K562 (cell line): ENCODE data around the gene ERP44. TPM values are rescaled to one million over a fixed set of nuclear protein-coding genes. Genes with fewer than 3 reads are reported as not detected.

Experiments used
- ATAC-seq: fragments of 200-7000 bp; cut with Tn5 transposase; 3 replicates; pipeline ENCODE4 v1.9.1; 2020; ENCODE audit warnings: moderate library complexity
- BruUV-seq: library from RNA; stranded (reverse); fragments of 400-500 nt; replicated peaks from 2 replicates; lab custom pipeline; 2021; lab: Mats Ljungman, UMichigan
- CTCF ChIA-PET: fragments of 300-600 bp; formaldehyde crosslinking; extraction: SDS; loops from one replicate; lab custom pipeline; 2021; ENCODE audit warnings: low intra/inter-chr PET ratio; lab: Yijun Ruan, JAX
- POLR2A ChIA-PET: fragments of 300-600, 350-650 bp; sonication (Branson Sonifier 250); formaldehyde crosslinking; extraction: SDS; loops from one replicate; lab custom pipeline; 2021; ENCODE audit warnings: antibody characterized with exemption, inconsistent platforms; lab: Yijun Ruan, JAX
- DNase-seq, 4 experiments: peaks; one replicate each; pipeline versions ENCODE4 v3.0.0 to v3.0.0-alpha.2; 2011 to 2018; ENCODE audit warnings: low spot score in 3 of 4, mixed read lengths in 3 of 4; ENCODE audit errors: extremely low read depth in 1 of 4
- FAIRE-seq: peaks from 2 replicates; lab custom pipeline; 2011; peaks lifted over from hg19 to GRCh38; lab: Jason Lieb, UNC
- H2AFZ ChIP-seq: 2 replicates; pipeline ENCODE4 v1.6.0; 2011; ENCODE audit warnings: low read depth, low read length, control low read depth, inconsistent platforms
- H3K27ac ChIP-seq: fragments of 200-600 bp; 3 replicates; pipeline ENCODE4 v1.8.0; 2011; ENCODE audit warnings: low read depth, mild to moderate bottlenecking, control low read depth, inconsistent platforms, low read length, moderate library complexity, mixed read lengths; ENCODE audit errors: extremely low read depth
- H3K27me3 ChIP-seq, 2 experiments: fragments of 300-600 bp in 1 of 2; 2 replicates in 1 of 2; 3 replicates in 1 of 2; pipeline versions ENCODE4 v1.6.0 to v1.8.0; 2011; ENCODE audit warnings: inconsistent platforms in 2 of 2, low read length in 2 of 2, mild to moderate bottlenecking in 1 of 2, mixed read lengths in 1 of 2, moderate library complexity in 1 of 2; ENCODE audit not compliant: control insufficient read depth in 2 of 2, insufficient read depth in 2 of 2
- H3K36me3 ChIP-seq: fragments of 300-600 bp; 3 replicates; pipeline ENCODE4 v1.8.0; 2011; ENCODE audit warnings: mild to moderate bottlenecking, low read length, inconsistent platforms; ENCODE audit not compliant: control insufficient read depth, insufficient read depth
- H3K4me1 ChIP-seq, 2 experiments: fragments of 200-600 bp in 1 of 2; replicated peaks in 1 of 2; 2 replicates in 1 of 2; 3 replicates in 1 of 2; pipeline versions ENCODE4 v1.5.1 to v1.8.0; 2011; ENCODE audit warnings: inconsistent platforms in 2 of 2, low read length in 2 of 2, mild to moderate bottlenecking in 1 of 2, mixed read lengths in 1 of 2, moderate library complexity in 1 of 2; ENCODE audit not compliant: control insufficient read depth in 2 of 2, insufficient read depth in 2 of 2
- H3K4me2 ChIP-seq: 2 replicates; pipeline ENCODE4 v1.6.1; 2011; ENCODE audit warnings: low read length, control low read depth, inconsistent platforms, mixed read lengths; ENCODE audit not compliant: insufficient read depth
- H3K4me3 ChIP-seq: fragments of 200-600 bp; sonication (generic), shearing (Covaris generic); 2 replicates; pipeline ENCODE4 v1.5.1; 2016; ENCODE audit warnings: control low read depth, inconsistent platforms
- H3K79me2 ChIP-seq: fragments of 200-600 bp; 3 replicates; pipeline ENCODE4 v1.8.0; 2011; ENCODE audit warnings: low read length, inconsistent platforms; ENCODE audit not compliant: control insufficient read depth, insufficient read depth
- H3K9ac ChIP-seq, 2 experiments: 2 replicates each; pipeline versions ENCODE4 v1.6.0 to v1.6.1; 2011; ENCODE audit warnings: low read depth in 2 of 2, low read length in 2 of 2, control low read depth in 1 of 2, inconsistent platforms in 1 of 2, mild to moderate bottlenecking in 1 of 2, mixed read lengths in 1 of 2; ENCODE audit not compliant: insufficient read depth in 1 of 2
- H3K9me1 ChIP-seq: one replicate; pipeline ENCODE4 v1.6.0; 2011; ENCODE audit warnings: inconsistent platforms, mild to moderate bottlenecking, low read length, moderate library complexity; ENCODE audit not compliant: control insufficient read depth, insufficient read depth
- H3K9me3 ChIP-seq: replicated peaks from 2 replicates; pipeline ENCODE4 v1.5.1; 2011; ENCODE audit warnings: low read depth, low read length, inconsistent platforms; ENCODE audit not compliant: control insufficient read depth, insufficient read depth
- H4K20me1 ChIP-seq: replicated peaks from 2 replicates; pipeline ENCODE4 v1.6.1; 2011; ENCODE audit warnings: low read length, inconsistent platforms, mixed read lengths; ENCODE audit not compliant: control insufficient read depth, insufficient read depth
- CHD2 ChIP-seq: IDR thresholded peaks from 2 replicates; pipeline ENCODE4 v1.6.1; 2011; ENCODE audit warnings: low read depth, low read length
- EP300 ChIP-seq: IDR thresholded peaks from 2 replicates; pipeline ENCODE4 v1.6.1; 2012; ENCODE audit warnings: low read length, improper control_type of control experiment
- PML ChIP-seq: IDR thresholded peaks from 2 replicates; pipeline ENCODE4 v1.6.1; 2012; ENCODE audit warnings: low read length, inconsistent platforms
- SMAD4 ChIP-seq: fragments of 250-450 bp; sonication (Bioruptor Pico); conservative IDR thresholded peaks from 2 replicates; pipeline ENCODE4 v1.8.0; 2021; ENCODE audit warnings: inconsistent platforms, mild to moderate bottlenecking, moderate library complexity
- TAL1 ChIP-seq: fragments of 450-650 bp; IDR thresholded peaks from 2 replicates; pipeline ENCODE4 v1.6.1; 2016; ENCODE audit warnings: mild to moderate bottlenecking
- TEAD4 ChIP-seq, 2 experiments: sonication (generic) in 1 of 2; formaldehyde crosslinking in 1 of 2; IDR thresholded peaks; 2 replicates each; pipeline versions ENCODE4 v1.6.1 to v1.8.0; 2012 to 2022; ENCODE audit warnings: borderline replicate concordance in 1 of 2, inconsistent platforms in 1 of 2, low read length in 1 of 2, mild to moderate bottlenecking in 1 of 2, missing genetic modification reagents in 1 of 2
- ZNF324 ChIP-seq: fragments of 250-450 bp; sonication (Bioruptor Pico); IDR thresholded peaks from 2 replicates; pipeline ENCODE4 v1.4.0; 2020; ENCODE audit warnings: mild to moderate bottlenecking
- WGBS: fragments of 100-300 bp; shearing (Covaris generic); methylation state at CpG from one replicate; pipeline ENCODE4 v1.1.6; 2016; ENCODE audit warnings: low coverage, mixed read lengths; ENCODE audit not compliant: insufficient coverage; ENCODE audit errors: missing lambda C conversion rate; 5-methylcytosine and 5-hydroxymethylcytosine counted together
- in situ Hi-C: fragments of 300-500 bp; cut with MboI; formaldehyde crosslinking; loops from 4 replicates; pipeline ENCODE4 v1.15.0; 2018; ENCODE audit warnings: inconsistent platforms, mixed read lengths
- intact Hi-C: fragments of 100-400 bp; cut with micrococcal nuclease; formaldehyde crosslinking; loops from 2 replicates; pipeline ENCODE4 v1.14.2; 2022
- polyA plus RNA-seq, 8 experiments: library from polyadenylated mRNA; depleted of rRNA in 4 of 8; stranded (reverse) in 5 of 8; unstranded in 3 of 8; fragments of >200 nt; fragmentation: Nextera tagmentation in 2 of 8; fragmentation: Illumina TruSeq in 1 of 8; extraction: Ambion mirVana in 2 of 8; extraction: Trizol in 1 of 8; gene quantifications; 2 replicates each; pipeline versions ENCODE4 v1.2.1 to v1.2.3, GENCODE V29; 2011 to 2014; ENCODE audit warnings: inconsistent platforms in 1 of 8, missing spikeins in 1 of 8
- total RNA-seq, 7 experiments: library from RNA; depleted of rRNA in 6 of 7; stranded (reverse); fragments of >200 nt in 6 of 7; fragmentation: Illumina TruSeq in 2 of 7; extraction: Trizol in 2 of 7; gene quantifications; 2 replicates each; pipeline versions ENCODE4 v1.2.1 to v1.2.3, GENCODE V29; 2011 to 2021; ENCODE audit warnings: low replicate concordance in 1 of 7
- TF ChIP-seq, protein P1 (sequence below): IDR thresholded peaks from 2 replicates; pipeline ENCODE4 v1.6.1; 2014; ENCODE audit warnings: antibody characterized with exemption
- TF ChIP-seq, protein P2 (sequence below), 2 experiments: fragments of 450-650 bp in 1 of 2; sonication (generic) in 1 of 2; formaldehyde crosslinking in 1 of 2; IDR thresholded peaks; 2 replicates each; pipeline versions ENCODE4 v1.7.1 to v1.9.0; 2016 to 2022; ENCODE audit warnings: inconsistent platforms in 1 of 2, mild to moderate bottlenecking in 1 of 2, missing genetic modification reagents in 1 of 2

The ERP44 gene
- total and polyA plus RNA-seq, 9 of the 15 experiments (the other 6 are each of a cell fraction or from before 2014, with no cell fraction given) = 9.2 to 23.4 (median 13.6) TPM

DNA sequence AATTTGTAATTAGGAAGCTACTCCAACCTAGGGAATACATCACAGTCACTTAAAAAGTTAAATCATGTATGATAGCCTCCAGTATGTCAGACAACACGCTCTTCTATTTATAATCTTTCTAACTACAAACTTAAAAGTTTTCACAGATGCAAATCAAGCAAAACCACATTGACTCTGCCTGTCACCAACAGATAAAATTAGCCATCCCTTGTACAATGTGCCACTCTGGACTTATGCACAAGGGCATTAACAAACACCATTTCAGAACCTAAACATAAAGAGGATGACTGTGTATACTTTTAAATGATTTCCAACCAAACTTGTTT is 14.7 kb downstream of the ERP44 start (continued):
- TF ChIP-seq, protein P1, sequence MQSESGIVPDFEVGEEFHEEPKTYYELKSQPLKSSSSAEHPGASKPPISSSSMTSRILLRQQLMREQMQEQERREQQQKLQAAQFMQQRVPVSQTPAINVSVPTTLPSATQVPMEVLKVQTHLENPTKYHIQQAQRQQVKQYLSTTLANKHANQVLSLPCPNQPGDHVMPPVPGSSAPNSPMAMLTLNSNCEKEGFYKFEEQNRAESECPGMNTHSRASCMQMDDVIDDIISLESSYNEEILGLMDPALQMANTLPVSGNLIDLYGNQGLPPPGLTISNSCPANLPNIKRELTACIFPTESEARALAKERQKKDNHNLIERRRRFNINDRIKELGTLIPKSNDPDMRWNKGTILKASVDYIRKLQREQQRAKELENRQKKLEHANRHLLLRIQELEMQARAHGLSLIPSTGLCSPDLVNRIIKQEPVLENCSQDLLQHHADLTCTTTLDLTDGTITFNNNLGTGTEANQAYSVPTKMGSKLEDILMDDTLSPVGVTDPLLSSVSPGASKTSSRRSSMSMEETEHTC = no peak
- no peak for TF ChIP-seq SMAD4 (CRISPR knock-in tag)
- TF ChIP-seq PML = peak; percentile 34; the same call in 1 of the 2 replicates
- TF ChIP-seq TEAD4 (IDR thresholded peaks at IDR 0.05; ENCODE audit: low read length) = peak; percentile 75
- TF ChIP-seq TEAD4 (CRISPR knock-in tag; IDR thresholded peaks at IDR 0.05; ENCODE audit: borderline replicate concordance) = no peak
- peak; percentile 66 for TF ChIP-seq TAL1
- TF ChIP-seq EP300 = peak; percentile 46; the same call in 1 of the 2 replicates

DNA sequence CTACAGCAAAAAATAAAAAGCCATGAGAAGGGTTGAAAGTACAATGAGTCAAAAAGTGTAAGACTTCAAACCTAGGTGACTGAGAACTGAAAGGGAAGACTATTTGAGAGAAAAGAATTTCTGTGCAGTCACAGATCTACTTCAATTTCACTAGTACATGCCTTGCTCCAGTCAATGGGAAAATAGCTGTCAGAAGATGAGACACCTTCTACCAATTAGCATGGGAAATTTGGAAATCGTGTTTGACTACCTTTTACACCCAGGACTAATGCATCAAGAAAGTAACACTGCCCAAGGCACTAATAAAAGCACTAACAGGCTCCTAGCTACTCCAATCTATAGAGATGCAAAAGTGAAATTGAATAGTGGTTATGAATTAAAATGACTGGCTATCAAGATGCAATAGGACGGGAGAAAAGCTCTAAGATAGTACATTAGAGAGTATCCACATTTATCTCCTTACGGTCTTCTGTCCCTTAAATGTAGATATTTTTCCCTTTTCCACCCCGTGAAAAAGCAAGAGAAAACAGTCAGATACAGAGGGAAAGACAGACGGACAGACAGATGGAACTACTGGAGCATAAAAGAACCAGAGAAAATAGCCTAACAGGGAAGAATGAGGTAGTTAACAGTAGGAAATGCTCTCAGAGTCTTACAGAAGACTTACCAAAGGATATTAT is 15.2 kb downstream of the ERP44 start:
- Histone ChIP-seq H3K4me1 (peaks cover 4 to 18% of the 10 kb centered on the region in 2 experiments; a peak in 3 of 5 replicates), H3K36me3 (no peaks in the 10 kb centered on the region), H3K27ac (peak overlapping the region; percentile 45), H3K9me1 (no peaks in the 10 kb centered on the region), H3K9ac (peak overlapping the region in 1 of 2 experiments; percentile 38; a peak in 2 of 4 replicates), H2AFZ (peak overlapping the region; percentile 5; the same call in 1 of the 2 replicates), H3K9me3 (peaks cover 2% of the 10 kb centered on the region; the same call in 1 of the 2 replicates), H3K4me3 (peak overlapping the region; percentile 3; the same call in 1 of the 2 replicates), H3K27me3 (no peaks in the 10 kb centered on the region), H3K4me2 (peak overlapping the region; percentile 61), H3K79me2 (peaks cover 99% of the 10 kb centered on the region), H4K20me1 (no peaks in the 10 kb centered on the region)
- ATAC-seq (peak; percentile 64), DNase-seq (no peak), FAIRE-seq (no peak)
- CTCF ChIA-PET = no interaction called here
- POLR2A ChIA-PET = interaction anchor here (0.6 to 5.1 kb wide), 2 partner anchors 12 to 28 kb away, joined by 3 to 35 read pairs; no protein-coding TSS in a partner anchor
- no TSS peak for BruUV-seq
- intact Hi-C loops = no loop called here
- WGBS = 1% methylated on average over 5 of the region's 5 CpGs
- in situ Hi-C loops = no loop called here
- TF ChIP-seq, protein P2, sequence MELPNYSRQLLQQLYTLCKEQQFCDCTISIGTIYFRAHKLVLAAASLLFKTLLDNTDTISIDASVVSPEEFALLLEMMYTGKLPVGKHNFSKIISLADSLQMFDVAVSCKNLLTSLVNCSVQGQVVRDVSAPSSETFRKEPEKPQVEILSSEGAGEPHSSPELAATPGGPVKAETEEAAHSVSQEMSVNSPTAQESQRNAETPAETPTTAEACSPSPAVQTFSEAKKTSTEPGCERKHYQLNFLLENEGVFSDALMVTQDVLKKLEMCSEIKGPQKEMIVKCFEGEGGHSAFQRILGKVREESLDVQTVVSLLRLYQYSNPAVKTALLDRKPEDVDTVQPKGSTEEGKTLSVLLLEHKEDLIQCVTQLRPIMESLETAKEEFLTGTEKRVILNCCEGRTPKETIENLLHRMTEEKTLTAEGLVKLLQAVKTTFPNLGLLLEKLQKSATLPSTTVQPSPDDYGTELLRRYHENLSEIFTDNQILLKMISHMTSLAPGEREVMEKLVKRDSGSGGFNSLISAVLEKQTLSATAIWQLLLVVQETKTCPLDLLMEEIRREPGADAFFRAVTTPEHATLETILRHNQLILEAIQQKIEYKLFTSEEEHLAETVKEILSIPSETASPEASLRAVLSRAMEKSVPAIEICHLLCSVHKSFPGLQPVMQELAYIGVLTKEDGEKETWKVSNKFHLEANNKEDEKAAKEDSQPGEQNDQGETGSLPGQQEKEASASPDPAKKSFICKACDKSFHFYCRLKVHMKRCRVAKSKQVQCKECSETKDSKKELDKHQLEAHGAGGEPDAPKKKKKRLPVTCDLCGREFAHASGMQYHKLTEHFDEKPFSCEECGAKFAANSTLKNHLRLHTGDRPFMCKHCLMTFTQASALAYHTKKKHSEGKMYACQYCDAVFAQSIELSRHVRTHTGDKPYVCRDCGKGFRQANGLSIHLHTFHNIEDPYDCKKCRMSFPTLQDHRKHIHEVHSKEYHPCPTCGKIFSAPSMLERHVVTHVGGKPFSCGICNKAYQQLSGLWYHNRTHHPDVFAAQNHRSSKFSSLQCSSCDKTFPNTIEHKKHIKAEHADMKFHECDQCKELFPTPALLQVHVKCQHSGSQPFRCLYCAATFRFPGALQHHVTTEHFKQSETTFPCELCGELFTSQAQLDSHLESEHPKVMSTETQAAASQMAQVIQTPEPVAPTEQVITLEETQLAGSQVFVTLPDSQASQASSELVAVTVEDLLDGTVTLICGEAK (IDR thresholded peaks at IDR 0.05) = 0 out of 2 replicates have a peak, but pooled peaks have one; percentile 17
- TF ChIP-seq, protein P2 (CRISPR knock-in tag; IDR thresholded peaks at IDR 0.05) = no peak
- no peak for TF ChIP-seq ZNF324 (CRISPR knock-in tag)
- TF ChIP-seq CHD2 = no peak
